ENCODE measurements around the gene GNAQ. TPM values are rescaled to one million over a fixed set of nuclear protein-coding genes. Genes with fewer than 3 reads are reported as not detected.

The GNAQ gene
- total RNA-seq, 5 donors from 2014 or later (not counting 1 experiment from before 2014, with no cell fraction given) = 29.3 to 48.4 (median 38.3) TPM

DNA sequence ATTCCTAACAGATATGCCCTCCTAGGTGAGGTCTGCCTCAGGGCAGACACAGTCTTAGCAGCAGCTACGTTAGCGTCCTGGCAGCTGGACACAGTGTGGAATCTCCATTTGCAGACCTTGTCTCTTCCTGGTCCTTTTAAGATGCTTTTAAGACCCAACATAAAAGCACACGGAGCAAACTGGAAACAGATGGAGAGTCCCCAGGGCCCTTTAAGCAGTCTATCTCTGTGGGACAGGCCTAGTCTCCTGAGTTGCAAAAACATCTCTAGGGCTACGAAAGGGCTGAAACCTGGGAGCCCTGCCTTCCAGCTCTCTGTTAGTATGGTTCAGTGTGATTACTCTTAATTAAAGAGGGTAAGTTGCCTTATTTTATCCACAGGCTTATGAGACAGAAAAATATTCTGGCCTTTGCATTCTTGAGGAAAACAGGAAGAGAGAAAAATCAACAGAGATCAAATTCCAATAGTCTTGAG is 317.5 kb downstream of the GNAQ start:
- peaks cover 7% of the 10 kb centered on the region for H3K36me3 Mint-ChIP-seq

DNA sequence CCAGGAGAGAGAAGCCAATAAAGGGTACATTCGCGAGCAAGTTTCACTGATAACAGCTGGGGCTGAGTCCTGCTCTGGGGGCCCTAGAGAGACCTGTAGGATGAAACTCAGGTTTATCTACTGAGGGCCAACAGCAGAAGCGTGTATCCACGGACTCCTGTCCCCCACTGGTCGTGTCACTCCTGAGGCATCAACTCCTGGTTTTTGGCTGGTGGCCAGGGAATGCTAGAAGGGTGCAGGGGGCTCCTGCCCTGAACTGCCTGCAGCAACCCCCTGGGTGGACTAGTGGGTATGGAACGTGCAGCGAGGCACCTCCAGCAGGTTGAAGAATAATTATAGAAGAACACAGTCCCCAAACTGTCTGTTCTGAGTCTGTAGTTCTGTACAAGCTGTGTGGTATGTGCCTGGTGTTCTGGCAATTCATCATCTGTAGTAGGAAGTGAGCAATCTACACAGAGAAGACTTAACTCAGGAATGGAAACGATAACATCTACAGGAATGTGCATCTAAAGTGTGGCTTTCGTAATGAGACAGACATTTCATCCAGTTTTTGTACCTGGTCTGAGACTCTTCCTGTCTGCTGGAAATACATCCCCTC is 319.0 kb downstream of the GNAQ start:
- Mint-ChIP-seq H3K4me3 (no peak overlapping the region), H3K27ac (no peak overlapping the region), H3K9me3 (peaks cover 14 to 29% (median 25%) of the 10 kb centered on the region in 3 donors), H3K4me1 (no peaks in the 10 kb centered on the region), H3K27me3 (no peaks in the 10 kb centered on the region), H3K36me3 (peaks cover 13% of the 10 kb centered on the region)
- H3K27ac ChIP-seq (ENCODE audit: low read length) = no peak overlapping the region
- no peak for ATAC-seq (replicated peaks in 1 of 4)
- no peaks in the 10 kb centered on the region for H3K4me1 ChIP-seq (ENCODE audit: control insufficient read depth in 1 of 2, extremely low read depth in 1 of 2, insufficient read depth in 2 of 2, low read length in 2 of 2)
- CTCF ChIA-PET = no interaction called here
- H3K36me3 ChIP-seq (ENCODE audit: control insufficient read depth in 2 of 2, extremely low read depth in 1 of 2, insufficient read depth in 1 of 2, low read length in 1 of 2) = no peaks in the 10 kb centered on the region
- no peak overlapping the region for H3K4me3 ChIP-seq (ENCODE audit: control insufficient read depth in 1 of 2, extremely low read depth in 1 of 2, low read length in 1 of 2)
- WGBS (ENCODE audit: insufficient coverage) = 78% methylated on average over 7 of the region's 9 CpGs
- POLR2A ChIA-PET = no interaction called here
- no peaks in the 10 kb centered on the region for H3K27me3 ChIP-seq (replicated peaks in 1 of 2; ENCODE audit: control insufficient read depth in 2 of 2, extremely low read depth in 1 of 2, insufficient read depth in 2 of 2, low read length in 1 of 2)
- no peak for DNase-seq
- H3K9me3 ChIP-seq = no peaks in the 10 kb centered on the region

More for the DNA sequence above, 317.5 kb downstream of the GNAQ start:
- no peak for DNase-seq
- WGBS (ENCODE audit: insufficient coverage) = 100% methylated on average over 3 of the region's 4 CpGs
- no peak overlapping the region for H3K4me3 ChIP-seq (ENCODE audit: control insufficient read depth in 1 of 2, extremely low read depth in 1 of 2, low read length in 1 of 2)
- ATAC-seq (replicated peaks in 1 of 4) = no peak
- H3K4me1 ChIP-seq (ENCODE audit: control insufficient read depth in 1 of 2, extremely low read depth in 1 of 2, insufficient read depth in 2 of 2, low read length in 2 of 2) = no peaks in the 10 kb centered on the region
- H3K27me3 Mint-ChIP-seq = no peaks in the 10 kb centered on the region
- H3K9me3 ChIP-seq = no peaks in the 10 kb centered on the region
- H3K27ac ChIP-seq (ENCODE audit: low read length) = no peak overlapping the region
- H3K4me1 Mint-ChIP-seq = no peaks in the 10 kb centered on the region
- no peaks in the 10 kb centered on the region for H3K36me3 ChIP-seq (ENCODE audit: control insufficient read depth in 2 of 2, extremely low read depth in 1 of 2, insufficient read depth in 1 of 2, low read length in 1 of 2)
- POLR2A ChIA-PET = no interaction called here
- no peak overlapping the region for H3K4me3 Mint-ChIP-seq
- no peak overlapping the region for H3K27ac Mint-ChIP-seq
- CTCF ChIA-PET = no interaction called here
- H3K9me3 Mint-ChIP-seq = peaks cover 9 to 21% (median 14%) of the 10 kb centered on the region in 3 donors
- H3K27me3 ChIP-seq (replicated peaks in 1 of 2; ENCODE audit: control insufficient read depth in 2 of 2, extremely low read depth in 1 of 2, insufficient read depth in 2 of 2, low read length in 1 of 2) = no peaks in the 10 kb centered on the region

DNA sequence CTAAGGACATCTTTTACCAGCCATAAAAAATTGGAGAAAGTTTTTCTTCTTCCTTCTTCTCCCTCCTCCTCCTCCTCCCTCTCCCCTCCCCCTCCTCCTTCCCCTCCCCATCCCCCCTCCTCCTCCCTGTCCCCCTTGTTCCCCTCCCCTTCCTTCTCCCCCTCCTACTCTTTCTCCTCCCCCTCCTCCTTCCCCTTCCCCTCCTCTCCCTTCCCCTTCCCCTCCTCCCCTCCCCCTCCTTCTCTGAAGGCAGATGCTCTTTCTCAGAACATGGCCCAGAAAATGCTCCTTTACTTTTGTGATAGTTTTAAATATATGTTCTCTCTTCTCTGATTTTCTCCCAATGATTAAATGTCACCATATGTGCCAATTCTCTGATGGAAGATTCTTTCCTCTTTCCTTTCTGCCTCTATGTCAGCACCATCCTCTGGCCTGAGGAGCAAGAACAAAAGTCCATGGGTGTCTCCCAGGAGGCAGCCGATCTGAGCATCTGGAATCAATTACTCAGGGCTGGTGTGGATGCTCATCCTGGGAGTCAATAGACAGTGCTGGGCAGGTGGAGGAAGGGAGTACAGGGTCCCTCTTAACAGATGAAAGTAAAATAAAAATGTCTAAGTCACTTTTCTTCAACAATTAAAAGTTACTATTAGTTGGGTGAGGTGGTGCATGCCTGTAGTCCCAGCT is 320.5 kb downstream of the GNAQ start:
- no peak for ATAC-seq (replicated peaks in 1 of 4)
- Histone ChIP-seq H3K36me3 (ENCODE audit: control insufficient read depth in 2 of 2, extremely low read depth in 1 of 2, insufficient read depth in 1 of 2, low read length in 1 of 2) (no peaks in the 10 kb centered on the region), H3K9me3 (no peaks in the 10 kb centered on the region), H3K27me3 (replicated peaks in 1 of 2; ENCODE audit: control insufficient read depth in 2 of 2, extremely low read depth in 1 of 2, insufficient read depth in 2 of 2, low read length in 1 of 2) (no peaks in the 10 kb centered on the region), H3K4me1 (ENCODE audit: control insufficient read depth in 1 of 2, extremely low read depth in 1 of 2, insufficient read depth in 2 of 2, low read length in 2 of 2) (no peaks in the 10 kb centered on the region), H3K27ac (ENCODE audit: low read length) (no peak overlapping the region), H3K4me3 (ENCODE audit: control insufficient read depth in 1 of 2, extremely low read depth in 1 of 2, low read length in 1 of 2) (no peak overlapping the region)
- ChIA-PET POLR2A (no interaction called here), CTCF (no interaction called here)
- WGBS (ENCODE audit: insufficient coverage) = 90% methylated on average over 1 of the region's 1 CpG
- Mint-ChIP-seq H3K27me3 (no peaks in the 10 kb centered on the region), H3K27ac (no peak overlapping the region), H3K4me3 (no peak overlapping the region), H3K9me3 (peaks cover 14 to 33% (median 27%) of the 10 kb centered on the region in 3 donors), H3K36me3 (peaks cover 13% of the 10 kb centered on the region), H3K4me1 (no peaks in the 10 kb centered on the region)
- DNase-seq = no peak

DNA sequence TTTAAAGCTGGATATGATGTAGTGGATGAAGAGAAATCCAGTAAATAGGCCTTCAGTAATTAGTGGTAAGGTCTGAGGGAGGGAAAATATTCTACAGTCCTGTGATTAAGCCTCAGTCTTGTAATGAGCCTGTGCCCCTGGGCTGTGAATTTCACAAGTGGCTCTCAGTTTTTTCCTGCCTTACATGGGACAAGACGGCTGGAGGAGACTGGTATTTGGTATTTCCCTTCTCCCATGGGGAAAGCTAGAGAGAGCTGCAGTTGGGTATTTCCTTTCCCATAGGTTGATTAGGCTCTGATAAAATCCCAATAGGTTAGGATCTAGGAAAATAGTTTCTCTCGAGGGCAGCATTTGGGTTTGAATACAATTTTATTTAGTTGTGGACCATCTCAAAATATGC is 321.3 kb downstream of the GNAQ start:
- no peak overlapping the region for H3K27ac ChIP-seq (ENCODE audit: low read length)

DNA sequence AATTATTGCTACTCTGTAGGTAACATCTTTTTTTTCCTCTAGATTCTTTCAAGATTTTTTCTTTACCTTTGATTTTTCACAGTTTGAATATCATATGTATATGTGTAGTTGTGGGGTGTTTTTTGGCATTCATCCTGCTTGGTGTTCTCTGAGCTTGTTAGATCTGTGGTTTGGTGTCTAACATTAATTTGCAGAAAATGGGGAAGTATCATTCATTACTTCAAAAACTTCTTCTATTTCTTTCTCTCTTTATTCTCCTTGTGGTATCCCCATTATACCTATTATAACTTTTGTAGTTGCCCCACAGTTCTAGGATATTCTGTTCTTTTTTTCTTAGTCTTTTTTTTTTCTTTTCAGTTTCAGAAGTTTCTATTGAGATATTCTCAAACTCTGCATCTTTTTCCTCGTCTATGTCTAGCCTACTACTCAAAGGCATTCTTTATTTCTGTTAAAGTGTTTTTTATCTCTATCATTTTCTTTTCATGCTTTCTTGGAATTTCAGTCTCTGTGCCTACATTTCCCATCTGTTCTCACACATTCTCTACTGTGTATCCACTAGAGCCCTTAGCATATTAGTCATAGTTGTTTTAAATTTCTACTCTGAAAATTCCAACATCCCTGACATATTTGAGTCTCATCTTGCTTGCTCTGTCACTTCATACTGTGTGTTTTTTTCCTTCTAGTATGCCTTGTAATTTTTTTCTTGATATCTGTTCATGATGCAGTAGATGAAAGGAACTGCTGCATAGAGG is 323.4 kb downstream of the GNAQ start:
- Histone ChIP-seq H3K9me3 (no peaks in the 10 kb centered on the region), H3K27me3 (replicated peaks in 1 of 2; ENCODE audit: control insufficient read depth in 2 of 2, extremely low read depth in 1 of 2, insufficient read depth in 2 of 2, low read length in 1 of 2) (no peaks in the 10 kb centered on the region), H3K36me3 (ENCODE audit: control insufficient read depth in 2 of 2, extremely low read depth in 1 of 2, insufficient read depth in 1 of 2, low read length in 1 of 2) (no peaks in the 10 kb centered on the region), H3K4me3 (ENCODE audit: control insufficient read depth in 1 of 2, extremely low read depth in 1 of 2, low read length in 1 of 2) (no peak overlapping the region), H3K27ac (ENCODE audit: low read length) (no peak overlapping the region), H3K4me1 (ENCODE audit: control insufficient read depth in 1 of 2, extremely low read depth in 1 of 2, insufficient read depth in 2 of 2, low read length in 2 of 2) (no peaks in the 10 kb centered on the region)
- Mint-ChIP-seq H3K4me1 (no peaks in the 10 kb centered on the region), H3K27me3 (no peaks in the 10 kb centered on the region), H3K9me3 (peaks cover 20 to 33% (median 29%) of the 10 kb centered on the region in 3 donors), H3K27ac (no peak overlapping the region), H3K4me3 (no peak overlapping the region), H3K36me3 (peaks cover 8% of the 10 kb centered on the region)
- ChIA-PET CTCF (no interaction called here), POLR2A (no interaction called here)
- ATAC-seq (replicated peaks in 1 of 4) = no peak
- no peak for DNase-seq
- no CpG with 5 or more reads among the region's 1 CpG for WGBS (ENCODE audit: insufficient coverage)

More for the DNA sequence above, 321.3 kb downstream of the GNAQ start:
- Histone ChIP-seq H3K4me1 (ENCODE audit: control insufficient read depth in 1 of 2, extremely low read depth in 1 of 2, insufficient read depth in 2 of 2, low read length in 2 of 2) (no peaks in the 10 kb centered on the region), H3K4me3 (ENCODE audit: control insufficient read depth in 1 of 2, extremely low read depth in 1 of 2, low read length in 1 of 2) (no peak overlapping the region), H3K9me3 (no peaks in the 10 kb centered on the region), H3K27me3 (replicated peaks in 1 of 2; ENCODE audit: control insufficient read depth in 2 of 2, extremely low read depth in 1 of 2, insufficient read depth in 2 of 2, low read length in 1 of 2) (no peaks in the 10 kb centered on the region), H3K36me3 (ENCODE audit: control insufficient read depth in 2 of 2, extremely low read depth in 1 of 2, insufficient read depth in 1 of 2, low read length in 1 of 2) (no peaks in the 10 kb centered on the region)
- WGBS (ENCODE audit: insufficient coverage) = 80% methylated on average over 1 of the region's 2 CpGs
- DNase-seq (no peak), ATAC-seq (replicated peaks in 1 of 4) (no peak)
- Mint-ChIP-seq H3K4me1 (no peaks in the 10 kb centered on the region), H3K4me3 (no peak overlapping the region), H3K36me3 (peaks cover 13% of the 10 kb centered on the region), H3K9me3 (peaks cover 14 to 33% (median 27%) of the 10 kb centered on the region in 3 donors), H3K27me3 (no peaks in the 10 kb centered on the region), H3K27ac (no peak overlapping the region)
- CTCF ChIA-PET = no interaction called here
- POLR2A ChIA-PET = no interaction called here

DNA sequence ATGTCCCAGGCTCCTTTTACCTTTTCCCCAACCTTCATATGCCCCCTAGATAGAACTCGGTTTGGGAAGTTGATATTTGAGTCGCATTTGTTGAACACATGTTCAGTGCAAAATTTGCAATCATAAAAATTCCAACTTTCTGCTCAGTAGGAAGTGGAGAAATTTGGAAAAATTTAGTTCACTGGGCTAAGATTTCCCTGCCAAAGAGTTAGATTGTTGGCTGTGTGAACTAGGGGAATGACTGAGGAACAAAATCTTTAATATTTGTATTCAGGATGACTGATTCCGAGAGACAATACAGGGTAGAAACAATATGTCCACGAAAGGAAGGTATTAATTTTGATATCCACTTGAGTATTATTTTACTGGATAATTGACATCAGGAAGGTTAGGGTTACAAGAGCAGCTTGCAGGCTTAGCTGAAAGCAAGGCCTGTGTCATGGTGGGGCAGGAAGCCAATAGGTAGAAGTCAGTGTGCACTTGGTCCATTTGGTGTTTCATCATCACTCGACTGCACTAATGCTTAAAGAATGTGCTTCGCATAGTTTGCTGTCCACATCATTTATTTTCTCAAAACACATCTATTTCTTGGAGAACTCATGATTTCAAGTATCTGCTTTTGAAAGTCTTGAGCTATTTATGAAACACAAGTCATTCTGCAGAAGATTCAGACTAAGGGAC is 324.1 kb downstream of the GNAQ start:
- POLR2A ChIA-PET = no interaction called here
- no peaks in the 10 kb centered on the region for H3K9me3 ChIP-seq
- no CpG with 5 or more reads among the region's 6 CpGs for WGBS (ENCODE audit: insufficient coverage)
- ATAC-seq (replicated peaks in 1 of 4) (no peak), DNase-seq (no peak)
- no peaks in the 10 kb centered on the region for H3K4me1 ChIP-seq (ENCODE audit: control insufficient read depth in 1 of 2, extremely low read depth in 1 of 2, insufficient read depth in 2 of 2, low read length in 2 of 2)
- no peak overlapping the region for H3K27ac ChIP-seq (ENCODE audit: low read length)
- no peaks in the 10 kb centered on the region for H3K36me3 ChIP-seq (ENCODE audit: control insufficient read depth in 2 of 2, extremely low read depth in 1 of 2, insufficient read depth in 1 of 2, low read length in 1 of 2)
- no peaks in the 10 kb centered on the region for H3K27me3 Mint-ChIP-seq
- H3K9me3 Mint-ChIP-seq = peaks cover 20 to 33% (median 29%) of the 10 kb centered on the region in 3 donors
- H3K4me1 Mint-ChIP-seq = no peaks in the 10 kb centered on the region
- CTCF ChIA-PET = no interaction called here
- peaks cover 8% of the 10 kb centered on the region for H3K36me3 Mint-ChIP-seq
- H3K27me3 ChIP-seq (replicated peaks in 1 of 2; ENCODE audit: control insufficient read depth in 2 of 2, extremely low read depth in 1 of 2, insufficient read depth in 2 of 2, low read length in 1 of 2) = no peaks in the 10 kb centered on the region
- no peak overlapping the region for H3K4me3 ChIP-seq (ENCODE audit: control insufficient read depth in 1 of 2, extremely low read depth in 1 of 2, low read length in 1 of 2)
- H3K4me3 Mint-ChIP-seq = no peak overlapping the region
- H3K27ac Mint-ChIP-seq = no peak overlapping the region
